HCT116 (cell line): Measurements from ENCODE around the gene MYRFL. TPM values are rescaled to one million over a fixed set of nuclear protein-coding genes. Genes with fewer than 3 reads are reported as not detected.
"Not testable (repeated sequence)": the region's sequence is repeated elsewhere in the genome, so short reads cannot be mapped to it uniquely, and the experiment has no call there.

Source experiments
- ATAC-seq: fragments of 200-7000 bp; cut with Tn5 transposase; 2 replicates; pipeline ENCODE4 v1.9.1; 2020; ENCODE audit warnings: mild to moderate bottlenecking, moderate library complexity
- BruUV-seq: library from RNA; stranded (reverse); fragments of 400-500 nt; replicated peaks from 2 replicates; lab custom pipeline; 2021; lab: Mats Ljungman, UMichigan
- CTCF ChIA-PET: fragments of 300-600 bp; sonication (Branson Sonifier 250); formaldehyde crosslinking; loops from one replicate; lab custom pipeline; 2021; ENCODE audit warnings: antibody characterized with exemption; lab: Charles Lee
- POLR2A ChIA-PET: fragments of 300-600, 350-600 bp; sonication (Branson Sonifier 250); formaldehyde crosslinking; loops from one replicate; lab custom pipeline; 2021; ENCODE audit warnings: antibody characterized with exemption; lab: Charles Lee
- RAD21 ChIA-PET, 2 experiments: fragments of 300-600 bp; sonication (Branson Sonifier 250); formaldehyde crosslinking; loops; one replicate each; lab custom pipeline; 2023; ENCODE audit warnings: low total read pairs in 2 of 2; ENCODE audit not compliant: uncharacterized antibody in 2 of 2, unreplicated experiment in 2 of 2, low non-redundant PET in 1 of 2; lab: Charles Lee
- DNase-seq: peaks from one replicate; pipeline ENCODE4 v3.0.0-alpha.2; 2010; ENCODE audit warnings: low read depth, low spot score
- H2AFZ ChIP-seq: fragments of 200-600 bp; shearing (Covaris generic), sonication (generic); 2 replicates; pipeline ENCODE4 v1.6.1; 2017; ENCODE audit warnings: low read depth, mixed run types, mixed read lengths, antibody characterized with exemption, low read length; ENCODE audit not compliant: poor library complexity, severe bottlenecking
- H3K27ac ChIP-seq: 2 replicates; pipeline ENCODE4 v1.5.1; 2012; ENCODE audit warnings: low read depth, low read length
- H3K27me3 ChIP-seq: fragments of 200-600 bp; sonication (generic); 2 replicates; pipeline ENCODE4 v1.6.1; 2016; ENCODE audit warnings: mixed run types, low read length, mixed read lengths; ENCODE audit not compliant: insufficient read depth
- H3K36me3 ChIP-seq, 2 experiments: fragments of 200-500 bp in 1 of 2; fragments of 200-600 bp in 1 of 2; sonication (Bioruptor generic) in 1 of 2; sonication (generic) in 1 of 2; 2 replicates each; pipeline versions ENCODE4 v1.5.1 to v1.6.1; 2014 to 2016; ENCODE audit warnings: low read length in 2 of 2, inconsistent platforms in 1 of 2, mixed read lengths in 1 of 2, mixed run types in 1 of 2; ENCODE audit not compliant: insufficient read depth in 2 of 2, control insufficient read depth in 1 of 2
- H3K4me1 ChIP-seq, 2 experiments: fragments of 200-600 bp in 1 of 2; sonication (generic) in 1 of 2; 2 replicates each; pipeline versions ENCODE4 v1.5.1 to v1.6.1; 2012 to 2017; ENCODE audit warnings: low read length in 2 of 2, inconsistent platforms in 1 of 2, mild to moderate bottlenecking in 1 of 2, mixed read lengths in 1 of 2, mixed run types in 1 of 2, moderate library complexity in 1 of 2; ENCODE audit not compliant: insufficient read depth in 2 of 2, control insufficient read depth in 1 of 2
- H3K4me2 ChIP-seq: fragments of 200-600 bp; sonication (generic); 2 replicates; pipeline ENCODE4 v1.6.1; 2017; ENCODE audit warnings: mixed run types, low read length, mixed read lengths
- H3K4me3 ChIP-seq, 2 experiments: fragments of 200-600 bp in 1 of 2; sonication (generic) in 1 of 2; replicated peaks in 1 of 2; 2 replicates each; pipeline ENCODE4 v1.5.1; 2011 to 2016; ENCODE audit warnings: low read length in 2 of 2, control low read depth in 1 of 2, low read depth in 1 of 2, mild to moderate bottlenecking in 1 of 2, mixed read lengths in 1 of 2, mixed run types in 1 of 2
- H3K79me2 ChIP-seq: fragments of 200-600 bp; sonication (generic); 2 replicates; pipeline ENCODE4 v1.6.1; 2017; ENCODE audit warnings: mild to moderate bottlenecking, mixed run types, low read length, moderate library complexity, mixed read lengths; ENCODE audit not compliant: insufficient read depth
- H3K9ac ChIP-seq: fragments of 200-600 bp; sonication (generic); 2 replicates; pipeline ENCODE4 v1.6.1; 2016; ENCODE audit warnings: low read length, mixed read lengths
- H3K9me2 ChIP-seq: fragments of 200-600 bp; sonication (generic), shearing (Covaris generic); 2 replicates; pipeline ENCODE4 v1.6.1; 2017; ENCODE audit warnings: mixed run types, mild to moderate bottlenecking, moderate library complexity; ENCODE audit not compliant: insufficient read depth
- H3K9me3 ChIP-seq, 2 experiments: fragments of 200-500 bp in 1 of 2; fragments of 200-600 bp in 1 of 2; sonication (Bioruptor generic) in 1 of 2; sonication (generic) in 1 of 2; 2 replicates each; pipeline ENCODE4 v1.6.1; 2014 to 2017; ENCODE audit warnings: low read length in 2 of 2, mixed read lengths in 2 of 2, inconsistent platforms in 1 of 2, low read depth in 1 of 2, mild to moderate bottlenecking in 1 of 2, mixed run types in 1 of 2, moderate library complexity in 1 of 2; ENCODE audit not compliant: control insufficient read depth in 1 of 2, insufficient read depth in 1 of 2
- H4K20me1 ChIP-seq: fragments of 200-600 bp; sonication (generic), shearing (Covaris generic); 2 replicates; pipeline ENCODE4 v1.6.1; 2017; ENCODE audit warnings: mixed run types, mild to moderate bottlenecking, moderate library complexity; ENCODE audit not compliant: insufficient read depth
- CBX3 ChIP-seq: IDR thresholded peaks from 2 replicates; pipeline ENCODE4 v1.6.1; 2012; ENCODE audit warnings: low read depth
- EGR1 ChIP-seq: IDR thresholded peaks from 2 replicates; pipeline ENCODE4 v1.6.1; 2012; ENCODE audit warnings: low read depth
- ELF1 ChIP-seq: IDR thresholded peaks from 2 replicates; pipeline ENCODE4 v1.6.1; 2012; ENCODE audit warnings: low read depth, borderline replicate concordance
- EZH2 ChIP-seq: fragments of 200-600 bp; sonication (generic); IDR thresholded peaks from 2 replicates; pipeline ENCODE4 v1.6.1; 2017; ENCODE audit warnings: antibody characterized with exemption, mixed run types
- EZH2phosphoT487 ChIP-seq: fragments of 200-600 bp; IDR thresholded peaks from 2 replicates; pipeline ENCODE4 v1.6.1; 2018; ENCODE audit warnings: antibody characterized with exemption, borderline replicate concordance
- FOSL1 ChIP-seq: IDR thresholded peaks from 2 replicates; pipeline ENCODE4 v1.6.1; 2012; ENCODE audit warnings: low read depth
- JUND ChIP-seq: IDR thresholded peaks from 2 replicates; pipeline ENCODE4 v1.6.1; 2012
- MAX ChIP-seq: IDR thresholded peaks from 2 replicates; pipeline ENCODE4 v1.6.1; 2012
- POLR2A ChIP-seq: IDR thresholded peaks from 2 replicates; pipeline ENCODE4 v1.7.0; 2011; ENCODE audit warnings: borderline replicate concordance; ENCODE audit not compliant: insufficient read depth, insufficient read length; ENCODE audit errors: extremely low read depth
- POLR2AphosphoS5 ChIP-seq: IDR thresholded peaks from 2 replicates; pipeline ENCODE4 v1.6.1; 2011; ENCODE audit warnings: mild to moderate bottlenecking, low read depth, low read length, moderate library complexity
- RAD21 ChIP-seq: IDR thresholded peaks from 2 replicates; pipeline ENCODE4 v1.6.1; 2012; ENCODE audit warnings: low read depth, mild to moderate bottlenecking
- SIN3A ChIP-seq: IDR thresholded peaks from 2 replicates; pipeline ENCODE4 v1.6.1; 2012; ENCODE audit warnings: low read depth
- SP1 ChIP-seq: IDR thresholded peaks from 2 replicates; pipeline ENCODE4 v1.6.1; 2012; ENCODE audit warnings: low read depth
- SRF ChIP-seq: IDR thresholded peaks from 2 replicates; pipeline ENCODE4 v1.6.1; 2012; ENCODE audit warnings: low read depth
- TCF7L2 ChIP-seq: IDR thresholded peaks from 2 replicates; pipeline ENCODE4 v1.7.0; 2011; ENCODE audit warnings: borderline replicate concordance, inconsistent platforms; ENCODE audit not compliant: insufficient read depth, insufficient read length; ENCODE audit errors: extremely low read depth
- ZBTB33 ChIP-seq: IDR thresholded peaks from 2 replicates; pipeline ENCODE4 v1.6.1; 2011; ENCODE audit warnings: mild to moderate bottlenecking, low read length, moderate library complexity; ENCODE audit not compliant: insufficient replicate concordance; ENCODE audit errors: extremely low read depth
- ZNF274 ChIP-seq: fragments of 200-500 bp; sonication (Bioruptor generic); IDR thresholded peaks from 2 replicates; pipeline ENCODE4 v1.6.1; 2014; ENCODE audit warnings: mild to moderate bottlenecking, low read depth, low read length, inconsistent platforms
- intact Hi-C: fragments of 100-400 bp; cut with micrococcal nuclease; formaldehyde crosslinking; loops from 2 replicates; pipeline ENCODE4 v1.10.0; 2022
- total RNA-seq: library from RNA; stranded (reverse); gene quantifications from one replicate; pipeline ENCODE4 v1.2.1, GENCODE V29; 2021; ENCODE audit not compliant: unreplicated experiment
- TF ChIP-seq, protein P1 (sequence below), 3 experiments: fragments of 200-600 bp in 1 of 3; sonication (generic) in 1 of 3; IDR thresholded peaks in 2 of 3; conservative IDR thresholded peaks in 1 of 3; 2 replicates each; pipeline ENCODE4 v1.5.1; 2012 to 2017; ENCODE audit warnings: low read depth in 2 of 3, low read length in 2 of 3, antibody characterized with exemption in 1 of 3, borderline replicate concordance in 1 of 3, control low read depth in 1 of 3, mild to moderate bottlenecking in 1 of 3, mixed read lengths in 1 of 3, mixed run types in 1 of 3, moderate library complexity in 1 of 3; ENCODE audit not compliant: insufficient read depth in 1 of 3
- TF ChIP-seq, protein P2 (sequence below): IDR thresholded peaks from 2 replicates; pipeline ENCODE4 v1.6.1; 2012

Gene MYRFL
- total RNA-seq, 1 experiment from 2014 or later = 0.30 TPM

DNA sequence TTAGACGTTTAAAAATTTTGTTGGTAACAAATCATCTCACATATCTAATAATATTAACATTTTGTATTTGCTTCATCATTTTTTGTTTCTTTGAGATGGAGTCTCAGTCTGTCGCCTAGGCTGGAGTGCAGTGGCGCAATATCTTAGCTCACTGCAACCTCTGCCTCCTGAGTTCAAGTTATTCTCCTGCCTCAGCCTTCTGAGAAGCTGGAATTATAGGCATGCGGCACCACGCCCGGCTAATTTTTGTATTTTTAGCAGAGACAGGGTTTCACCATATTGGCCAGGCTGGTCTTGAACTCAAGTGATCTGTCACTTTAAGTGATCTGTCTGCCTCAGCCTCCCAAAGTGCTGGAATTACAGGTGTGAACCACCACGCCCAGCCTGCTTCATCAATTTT is 169.1 kb downstream of the MYRFL start:
- H3K4me2 ChIP-seq, intact Hi-C loops, CTCF ChIA-PET, H4K20me1 ChIP-seq, H3K4me1 ChIP-seq, POLR2A ChIA-PET, BruUV-seq, ATAC-seq, H3K9ac ChIP-seq, H3K9me2 ChIP-seq, H3K36me3 ChIP-seq, H3K79me2 ChIP-seq, H3K27ac ChIP-seq, H3K4me3 ChIP-seq, RAD21 ChIA-PET, H3K9me3 ChIP-seq, H3K27me3 ChIP-seq, DNase-seq: not testable (repeated sequence)
- H2AFZ ChIP-seq = peak overlapping the region; percentile 32

- H3K36me3 ChIP-seq = no peaks in the 10 kb centered on the region
- H3K9me3 ChIP-seq = no peaks in the 10 kb centered on the region
- ATAC-seq (no peak), DNase-seq (no peak)
- POLR2A ChIA-PET = no interaction called here
- no TSS peak for BruUV-seq
- H3K4me1 ChIP-seq = peaks cover 0 to 7% of the 10 kb centered on the region in 2 experiments; a peak in 1 of 4 replicates
- CTCF ChIA-PET = no interaction called here
- TF ChIP-seq EZH2phosphoT487 (no peak), CBX3 (no peak), ELF1 (no peak), SP1 (no peak), ZBTB33 (no peak), SIN3A (no peak), MAX (no peak), POLR2AphosphoS5 (no peak), EZH2 (no peak), EGR1 (no peak), TCF7L2 (no peak), FOSL1 (no peak), JUND (no peak), POLR2A (no peak), SRF (no peak), ZNF274 (no peak), RAD21 (no peak)
- TF ChIP-seq, protein P1, sequence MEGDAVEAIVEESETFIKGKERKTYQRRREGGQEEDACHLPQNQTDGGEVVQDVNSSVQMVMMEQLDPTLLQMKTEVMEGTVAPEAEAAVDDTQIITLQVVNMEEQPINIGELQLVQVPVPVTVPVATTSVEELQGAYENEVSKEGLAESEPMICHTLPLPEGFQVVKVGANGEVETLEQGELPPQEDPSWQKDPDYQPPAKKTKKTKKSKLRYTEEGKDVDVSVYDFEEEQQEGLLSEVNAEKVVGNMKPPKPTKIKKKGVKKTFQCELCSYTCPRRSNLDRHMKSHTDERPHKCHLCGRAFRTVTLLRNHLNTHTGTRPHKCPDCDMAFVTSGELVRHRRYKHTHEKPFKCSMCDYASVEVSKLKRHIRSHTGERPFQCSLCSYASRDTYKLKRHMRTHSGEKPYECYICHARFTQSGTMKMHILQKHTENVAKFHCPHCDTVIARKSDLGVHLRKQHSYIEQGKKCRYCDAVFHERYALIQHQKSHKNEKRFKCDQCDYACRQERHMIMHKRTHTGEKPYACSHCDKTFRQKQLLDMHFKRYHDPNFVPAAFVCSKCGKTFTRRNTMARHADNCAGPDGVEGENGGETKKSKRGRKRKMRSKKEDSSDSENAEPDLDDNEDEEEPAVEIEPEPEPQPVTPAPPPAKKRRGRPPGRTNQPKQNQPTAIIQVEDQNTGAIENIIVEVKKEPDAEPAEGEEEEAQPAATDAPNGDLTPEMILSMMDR (IDR thresholded peaks at IDR 0.05 in 2 of 3, conservative IDR thresholded peaks at IDR 0.05 in 1 of 3; ENCODE audit: borderline replicate concordance in 1 of 3, insufficient read depth in 1 of 3, low read depth in 2 of 3, low read length in 2 of 3) = no peak
- TF ChIP-seq, protein P2, sequence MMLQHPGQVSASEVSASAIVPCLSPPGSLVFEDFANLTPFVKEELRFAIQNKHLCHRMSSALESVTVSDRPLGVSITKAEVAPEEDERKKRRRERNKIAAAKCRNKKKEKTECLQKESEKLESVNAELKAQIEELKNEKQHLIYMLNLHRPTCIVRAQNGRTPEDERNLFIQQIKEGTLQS = no peak
- H3K79me2 ChIP-seq = no peaks in the 10 kb centered on the region
- H3K9ac ChIP-seq = no peak overlapping the region
- intact Hi-C loops = no loop called here
- no peak overlapping the region for H3K4me2 ChIP-seq
- RAD21 ChIA-PET = no interaction called here
- no peak overlapping the region for H2AFZ ChIP-seq
- no peak overlapping the region for H3K27ac ChIP-seq
- no peak overlapping the region for H3K4me3 ChIP-seq
- no peaks in the 10 kb centered on the region for H3K27me3 ChIP-seq
- H4K20me1 ChIP-seq = no peaks in the 10 kb centered on the region
- H3K9me2 ChIP-seq = no peaks in the 10 kb centered on the region
These were observed 169.7 kb downstream of the MYRFL start for GRCh38 chr12:69994724-69995173.
